ENCODE data around the gene IPMK. TPM values are rescaled to one million over a fixed set of nuclear protein-coding genes. Genes with fewer than 3 reads are reported as not detected.

Gene IPMK
- total and polyA plus RNA-seq, 2 of the 8 experiments (the other 6 are each of a cell fraction or from before 2014, with no cell fraction given), result 1.3 to 7.8 TPM

- H2BK15ac ChIP-seq (ENCODE audit: low read length), result no peak overlapping the region
- no peak overlapping the region for H3K56ac ChIP-seq (replicated peaks; ENCODE audit: insufficient read length, low read depth, low read length)
- POLR2A ChIA-PET (ENCODE audit: partially characterized antibody), result no interaction called here
- H2BK12ac ChIP-seq (ENCODE audit: low read depth, low read length), result no peak overlapping the region
- H3K18ac ChIP-seq (ENCODE audit: extremely low read depth, low read length), result no peak overlapping the region
- no peak for DNase-seq (ENCODE audit: low read depth in 1 of 2, low spot score in 2 of 2)
- no peaks in the 10 kb centered on the region for H3K27me3 ChIP-seq (replicated peaks in 1 of 4; ENCODE audit: control insufficient read depth in 3 of 4, extremely low read depth in 1 of 4, insufficient read depth in 3 of 4, low read length in 3 of 4)
- TF ChIP-seq ATF3 (IDR thresholded peaks at IDR 0.05; ENCODE audit: insufficient read depth, low read depth, low read length) (no peak), JUND (IDR thresholded peaks at IDR 0.05; ENCODE audit: low read length) (no peak), TAF7 (optimal IDR thresholded peaks at IDR 0.05; ENCODE audit: borderline replicate concordance, low read depth, low read length) (no peak), CEBPB (IDR thresholded peaks at IDR 0.05; ENCODE audit: low read depth, low read length) (no peak), EGR1 (IDR thresholded peaks at IDR 0.05; ENCODE audit: borderline replicate concordance, low read depth, low read length) (no peak), HDAC2 (IDR thresholded peaks at IDR 0.05; ENCODE audit: borderline replicate concordance in 1 of 2, low read depth in 2 of 2, low read length in 2 of 2) (no peak)
- H2BK120ac ChIP-seq (replicated peaks; ENCODE audit: low read depth, low read length), result no peak overlapping the region
- no peak overlapping the region for H3K27ac ChIP-seq (ENCODE audit: low read depth, low read length)
- H2AK5ac ChIP-seq (ENCODE audit: low read depth, low read length), result no peak overlapping the region
- no peaks in the 10 kb centered on the region for H3K36me3 ChIP-seq (ENCODE audit: control insufficient read depth in 2 of 4, insufficient read depth in 4 of 4, low read length in 3 of 4)
- no peak overlapping the region for H3K4ac ChIP-seq (replicated peaks; ENCODE audit: insufficient read length, low read depth, low read length)
- CTCF ChIA-PET (ENCODE audit: partially characterized antibody), result interaction anchor here (0.7 to 4.7 kb wide), 5 partner anchors 11 to 262 kb away, joined by 3 to 38 read pairs (median 5); partner anchors contain the start of gene TFAM
- no peak overlapping the region for H4K5ac ChIP-seq (ENCODE audit: insufficient read length, low read depth, low read length)
- H3K14ac ChIP-seq (ENCODE audit: insufficient read length), result no peak overlapping the region
- no peak for FAIRE-seq
- no peak overlapping the region for H4K91ac ChIP-seq (replicated peaks; ENCODE audit: insufficient read length, low read length)
- no peaks in the 10 kb centered on the region for H4K20me1 ChIP-seq (replicated peaks in 1 of 2; ENCODE audit: control insufficient read depth in 1 of 2, insufficient read depth in 2 of 2, low read length in 2 of 2)
- H2AFZ ChIP-seq (ENCODE audit: low read length), result no peak overlapping the region
- no peaks in the 10 kb centered on the region for H3K9me3 ChIP-seq (ENCODE audit: insufficient read depth in 2 of 2, low read depth in 1 of 2, low read length in 1 of 2)
- 92% methylated on average over 2 of the region's 2 CpGs; no CpG with 5 or more reads in 1 of the 2 experiments for WGBS, 2 experiments (ENCODE audit: extremely low coverage in 1 of 2, insufficient coverage in 1 of 2, insufficient read length in 1 of 2, insufficient replicate concordance in 2 of 2, low coverage in 1 of 2, low lambda C conversion rate in 2 of 2, missing lambda C conversion rate in 1 of 2)
- H3K79me2 ChIP-seq (ENCODE audit: control insufficient read depth in 1 of 2, insufficient read depth in 2 of 2, low read length in 2 of 2), result no peaks in the 10 kb centered on the region
- no peaks in the 10 kb centered on the region for H3K23me2 ChIP-seq (ENCODE audit: low read depth, low read length)
- H3K4me3 ChIP-seq (ENCODE audit: extremely low read depth in 1 of 4, insufficient read depth in 2 of 4, low read depth in 3 of 4, low read length in 4 of 4), result no peak overlapping the region
- no peak overlapping the region for H2BK5ac ChIP-seq (ENCODE audit: low read depth, low read length)
- H3K23ac ChIP-seq (ENCODE audit: insufficient read length), result no peak overlapping the region
- H3K4me2 ChIP-seq (ENCODE audit: insufficient read depth in 1 of 2, low read depth in 2 of 2, low read length in 2 of 2), result no peak overlapping the region
- H3K9ac ChIP-seq (replicated peaks in 1 of 4; ENCODE audit: extremely low read depth in 1 of 4, low read depth in 3 of 4, low read length in 3 of 4), result no peak overlapping the region
- H4K8ac ChIP-seq (ENCODE audit: extremely low read depth, insufficient read depth, low read length), result no peak overlapping the region
- no peaks in the 10 kb centered on the region for H3K79me1 ChIP-seq (ENCODE audit: low read depth, low read length)
- H2BK20ac ChIP-seq (ENCODE audit: low read length), result no peak overlapping the region
- no peaks in the 10 kb centered on the region for H3K4me1 ChIP-seq (replicated peaks in 1 of 4; ENCODE audit: control insufficient read depth in 3 of 4, insufficient read depth in 4 of 4, low read length in 3 of 4)
Observed at GRCh38 chr10:58302254-58302653, 34.6 kb upstream of the IPMK start.

Measured in H1 (cell line).